Measurements from ENCODE around the gene EPHB1. TPM values are rescaled to one million over a fixed set of nuclear protein-coding genes. Genes with fewer than 3 reads are reported as not detected.

EPHB1 gene
- total RNA-seq, 8 experiments from 2014 or later = 0.31 to 21.1 (median 13.7) TPM; not detected in 1

DNA sequence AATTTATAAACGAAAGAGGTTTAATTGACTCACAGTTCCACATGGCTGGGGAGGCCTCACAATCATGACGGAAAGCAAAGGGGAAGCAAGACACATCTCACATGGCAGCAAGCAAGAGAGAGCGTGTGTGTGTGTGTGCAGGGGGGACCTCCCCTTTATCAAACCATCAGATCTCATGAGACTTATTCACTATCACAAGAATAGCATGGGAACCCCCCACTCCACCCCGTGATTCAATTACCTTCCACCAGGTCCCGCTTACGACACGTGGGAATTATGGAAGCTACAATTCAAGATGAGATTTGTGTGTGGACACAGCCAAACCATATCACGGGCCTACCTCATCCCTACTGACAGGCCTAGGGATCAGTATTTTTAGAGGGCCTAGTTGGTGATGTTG, 3.1 kb upstream of the EPHB1 start:
- Histone ChIP-seq H3K27ac (no peak overlapping the region), H3K4me3 (no peak overlapping the region), H3K4me1 (replicated peaks in 1 of 2) (no peaks in the 10 kb centered on the region)
- no peak for ATAC-seq (replicated peaks in 6 of 8)
- in situ Hi-C loops (cut with MboI; ENCODE audit: low pct_unique_long_range_greater_than_20kb in 2 of 9, low sequenced_read_pairs in 9 of 9, unreplicated experiment in 9 of 9) = loop anchor here in 5 of 9 experiments (10.0 to 25.0 kb wide), 4 partner anchors 670 to 1103 kb away; no protein-coding TSS in a partner anchor
- whole genome bisulfite sequencing, 10 experiments = 66 to 100% (median 98%) methylated on average over 1 to 7 of the region's 8 CpGs; no CpG with 5 or more reads in 4 of the 10 experiments

DNA sequence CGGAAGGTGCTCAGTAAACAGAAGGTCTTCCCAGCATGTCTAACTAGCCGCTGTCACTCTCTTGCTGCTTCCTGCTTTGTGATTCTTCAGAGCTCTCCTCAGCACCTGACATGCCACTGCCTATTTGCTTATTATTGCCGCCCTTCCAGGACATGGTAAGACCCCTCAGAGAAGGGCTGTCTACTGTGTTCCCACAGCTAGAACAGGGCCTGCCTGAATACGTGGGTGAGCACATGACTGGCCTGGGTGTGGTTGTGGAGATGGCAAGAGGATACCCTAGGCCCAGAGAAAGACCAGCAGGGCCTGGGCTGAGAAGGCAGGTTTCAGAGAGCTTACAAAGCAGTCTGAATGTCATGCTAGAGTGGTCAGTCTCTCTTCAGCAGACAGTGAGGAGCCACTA, 2.4 kb upstream of the EPHB1 start:
- H3K27ac ChIP-seq = no peak overlapping the region
- ATAC-seq (replicated peaks in 6 of 8) = no peak
- H3K4me1 ChIP-seq (replicated peaks in 1 of 2) = peaks cover under 1 to 6% of the 10 kb centered on the region in 2 donors
- WGBS, 10 experiments = 66 to 100% (median 80%) methylated on average over 1 to 3 of the region's 4 CpGs; no CpG with 5 or more reads in 3 of the 10 experiments
- in situ Hi-C loops (cut with MboI; ENCODE audit: low pct_unique_long_range_greater_than_20kb in 2 of 9, low sequenced_read_pairs in 9 of 9, unreplicated experiment in 9 of 9) = loop anchor here in 5 of 9 experiments (10.0 to 25.0 kb wide), 4 partner anchors 670 to 1102 kb away; no protein-coding TSS in a partner anchor
- H3K4me3 ChIP-seq = no peak overlapping the region

DNA sequence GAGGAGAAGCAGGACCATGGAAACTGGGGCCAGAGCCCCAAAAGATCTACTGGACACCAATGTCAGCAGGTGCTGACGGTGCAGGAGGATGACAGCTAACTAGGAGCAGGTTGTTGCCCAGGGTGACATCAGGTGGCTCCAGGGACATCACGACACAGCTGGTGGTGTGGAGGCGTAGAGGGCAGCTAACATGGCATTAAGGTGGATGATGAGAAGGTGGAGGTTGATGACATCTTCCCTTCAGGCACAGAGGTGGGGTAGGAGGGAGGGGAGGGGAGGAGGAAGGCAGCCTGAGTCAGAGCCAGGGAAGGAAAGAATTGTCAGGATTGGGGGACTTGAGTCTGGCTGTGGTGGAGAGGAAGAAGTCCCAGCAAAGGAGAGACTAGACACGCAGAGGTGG, 1.5 kb upstream of the EPHB1 start:
- WGBS, 10 experiments = 86 to 100% (median 95%) methylated on average over 2 to 3 of the region's 4 CpGs; no CpG with 5 or more reads in 6 of the 10 experiments
- H3K4me3 ChIP-seq = no peak overlapping the region
- H3K27ac ChIP-seq = no peak overlapping the region
- no peak for ATAC-seq (replicated peaks in 6 of 8)
- peaks cover 9 to 15% of the 10 kb centered on the region in 2 donors for H3K4me1 ChIP-seq (replicated peaks in 1 of 2)
- in situ Hi-C loops (cut with MboI; ENCODE audit: low pct_unique_long_range_greater_than_20kb in 2 of 9, low sequenced_read_pairs in 9 of 9, unreplicated experiment in 9 of 9) = loop anchor here in 5 of 9 experiments (10.0 to 25.0 kb wide), 4 partner anchors 669 to 1101 kb away; no protein-coding TSS in a partner anchor

DNA sequence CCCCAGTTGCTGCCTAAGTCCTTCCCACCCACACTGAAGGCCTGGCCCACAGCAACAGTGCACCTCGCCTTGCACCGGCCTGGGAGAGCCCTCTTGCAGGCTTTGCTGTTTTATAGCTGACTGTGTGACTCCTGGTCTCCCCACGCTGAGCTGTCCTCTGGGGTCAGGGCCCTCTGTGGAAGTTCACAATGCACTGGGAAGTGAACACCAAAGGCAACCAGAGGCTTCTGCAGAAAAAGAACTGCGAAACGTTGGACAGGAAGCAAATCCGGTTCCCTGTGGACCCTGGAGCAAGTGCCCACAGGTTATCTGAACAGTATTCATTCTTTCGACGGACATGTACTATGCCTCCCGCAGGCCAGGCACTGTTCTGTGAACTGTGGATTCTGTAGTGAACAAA, 737 bp upstream of the EPHB1 start:
- 15 to 90% (median 75%) methylated on average over 2 to 8 of the region's 9 CpGs; no CpG with 5 or more reads in 3 of the 10 experiments for WGBS, 10 experiments
- ATAC-seq (replicated peaks in 6 of 8) = no peak
- H3K27ac ChIP-seq = no peak overlapping the region
- H3K4me1 ChIP-seq (replicated peaks in 1 of 2) = peaks cover 16 to 20% of the 10 kb centered on the region in 2 donors
- H3K4me3 ChIP-seq = no peak overlapping the region
- in situ Hi-C loops (cut with MboI; ENCODE audit: low pct_unique_long_range_greater_than_20kb in 2 of 9, low sequenced_read_pairs in 9 of 9, unreplicated experiment in 9 of 9) = loop anchor here in 5 of 9 experiments (10.0 to 25.0 kb wide), 4 partner anchors 668 to 1100 kb away; no protein-coding TSS in a partner anchor

DNA sequence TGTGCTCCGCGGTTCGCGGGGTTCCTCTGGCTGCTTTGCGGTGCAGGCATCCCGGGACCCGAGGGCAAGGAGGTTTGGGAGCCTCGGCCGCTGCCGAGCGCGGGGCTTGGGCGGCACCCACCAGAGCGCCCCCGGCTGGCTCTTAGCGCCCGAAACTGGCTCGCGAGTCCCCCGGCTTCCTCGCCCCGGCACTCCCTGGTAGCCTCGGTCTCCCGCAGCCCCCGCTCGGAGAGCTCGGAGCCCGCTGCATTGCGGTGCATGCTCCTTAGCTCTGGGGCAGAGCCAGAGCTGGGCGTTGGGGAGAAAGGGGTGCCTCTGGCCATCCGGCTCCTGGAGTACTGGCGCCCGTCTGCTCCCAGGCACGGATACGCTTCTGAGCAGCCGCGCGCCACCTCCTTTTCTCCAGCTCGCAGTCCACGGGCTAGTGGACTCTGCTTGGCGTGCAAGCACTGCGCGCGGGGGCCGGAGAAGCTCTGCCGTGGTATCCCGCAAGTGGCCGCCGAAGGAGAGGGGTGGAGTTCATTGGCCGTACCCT, 753 bp downstream of the EPHB1 start:
- ATAC-seq (replicated peaks in 6 of 8) = peak in 7 of 8 experiments; percentile 3 to 29 (median 17)
- in situ Hi-C loops (cut with MboI; ENCODE audit: low pct_unique_long_range_greater_than_20kb in 2 of 9, low sequenced_read_pairs in 9 of 9, unreplicated experiment in 9 of 9) = loop anchor here in 5 of 9 experiments (10.0 to 25.0 kb wide), 4 partner anchors 666 to 1099 kb away; no protein-coding TSS in a partner anchor
- WGBS, 10 experiments = 0 to 3% (median 0%) methylated on average over 1 to 12 of the region's 50 CpGs; no CpG with 5 or more reads in 4 of the 10 experiments
- H3K27ac ChIP-seq = peak overlapping the region in 1 of 2 donors; percentile 49
- peak overlapping the region; percentile 51 to 64 (median 61) for H3K4me3 ChIP-seq
- H3K4me1 ChIP-seq (replicated peaks in 1 of 2) = peaks cover 20% of the 10 kb centered on the region in 2 donors

DNA sequence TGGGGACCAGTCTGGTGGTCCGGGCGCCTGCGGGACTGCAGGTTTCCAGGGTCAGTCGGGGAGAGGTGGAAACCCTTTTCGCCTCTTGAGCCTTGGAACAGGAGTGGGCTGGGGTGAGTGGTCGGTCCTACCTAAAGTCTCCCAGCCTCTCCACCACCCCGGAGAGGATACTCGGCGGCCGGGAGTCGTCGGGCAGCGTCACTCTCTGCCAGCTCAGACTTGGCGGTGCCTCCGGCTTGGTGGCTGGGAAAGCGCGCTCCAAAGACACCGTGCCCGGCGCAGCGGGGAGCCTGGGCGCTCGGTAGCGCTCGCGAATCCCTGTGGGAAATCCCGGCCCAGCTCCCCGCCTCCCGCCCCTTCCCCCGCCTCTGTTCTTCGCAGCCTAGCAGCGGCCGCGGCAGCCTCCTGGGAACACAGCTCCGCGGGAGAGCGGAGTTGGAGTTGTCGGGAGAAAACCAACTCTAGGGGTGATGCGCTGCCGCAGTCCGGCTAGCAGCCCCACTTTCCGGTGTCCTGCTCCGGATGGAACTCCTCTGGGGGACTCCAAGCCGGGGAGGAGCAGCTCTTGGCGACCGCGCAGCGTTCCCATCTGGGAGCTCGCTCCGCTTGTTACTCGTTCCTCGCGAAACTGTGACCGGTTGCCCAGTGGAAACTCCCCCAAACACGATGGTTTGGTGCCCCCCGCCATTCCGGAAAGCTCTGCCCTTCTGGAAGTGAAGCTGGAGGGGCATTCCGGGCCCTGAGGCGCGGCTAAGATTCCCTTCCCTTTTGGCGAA, 1.4 kb downstream of the EPHB1 start:
- Histone ChIP-seq H3K27ac (peak overlapping the region in 1 of 2 donors; percentile 49), H3K4me1 (replicated peaks in 1 of 2) (peaks cover 20% of the 10 kb centered on the region in 2 donors), H3K4me3 (peak overlapping the region; percentile 51 to 64 (median 61))
- 0 to 3% (median 0%) methylated on average over 2 to 8 of the region's 61 CpGs; no CpG with 5 or more reads in 7 of the 10 experiments for WGBS, 10 experiments
- in situ Hi-C loops (cut with MboI; ENCODE audit: low pct_unique_long_range_greater_than_20kb in 2 of 9, low sequenced_read_pairs in 9 of 9, unreplicated experiment in 9 of 9) = loop anchor here in 5 of 9 experiments (10.0 to 25.0 kb wide), 4 partner anchors 666 to 1098 kb away; no protein-coding TSS in a partner anchor
- peak in 5 of 8 experiments; percentile 11 to 21 (median 18) for ATAC-seq (replicated peaks in 6 of 8)

DNA sequence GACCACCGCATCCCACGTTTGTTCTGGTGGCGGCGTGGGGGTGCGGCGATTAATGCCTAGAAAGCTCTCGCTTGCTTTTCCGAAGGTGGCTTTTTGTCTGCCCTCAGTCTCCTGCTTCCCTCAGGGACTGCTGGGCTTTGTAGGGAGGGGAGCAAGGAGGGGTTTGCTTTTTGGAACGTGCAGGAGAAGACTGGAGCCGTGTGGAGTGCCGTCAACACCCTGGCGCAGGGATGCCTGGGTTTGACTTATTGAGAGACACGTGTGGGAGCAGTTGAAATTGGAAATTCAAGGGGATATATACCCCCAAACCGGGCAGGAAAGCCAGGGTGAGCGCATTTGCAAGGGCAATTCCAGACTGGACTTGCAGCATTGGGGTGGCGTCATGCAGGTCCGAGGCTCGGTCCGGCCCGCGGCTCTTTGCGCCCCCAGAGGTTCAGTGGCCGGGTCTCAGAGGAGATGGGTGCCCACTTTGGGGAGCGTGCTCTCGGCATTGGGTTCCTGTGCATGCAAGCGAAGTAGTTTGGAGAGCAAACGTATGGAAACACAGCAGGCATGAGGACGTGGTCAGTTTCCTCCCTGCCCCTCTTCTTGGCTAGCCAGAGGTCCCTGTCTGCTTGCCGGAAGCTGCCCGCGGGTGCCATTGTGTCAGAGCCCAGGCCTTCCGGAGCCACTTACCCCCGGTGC, 2.1 kb downstream of the EPHB1 start:
- Histone ChIP-seq H3K27ac (peak overlapping the region in 1 of 2 donors; percentile 12), H3K4me1 (replicated peaks in 1 of 2) (peaks cover 20% of the 10 kb centered on the region in 2 donors), H3K4me3 (peak overlapping the region; percentile 51 to 64 (median 61))
- in situ Hi-C loops (cut with MboI; ENCODE audit: low pct_unique_long_range_greater_than_20kb in 2 of 9, low sequenced_read_pairs in 9 of 9, unreplicated experiment in 9 of 9) = loop anchor here in 5 of 9 experiments (10.0 to 25.0 kb wide), 4 partner anchors 665 to 1098 kb away; no protein-coding TSS in a partner anchor
- no peak for ATAC-seq (replicated peaks in 6 of 8)
- WGBS, 10 experiments = 0 to 40% (median 8%) methylated on average over 1 to 12 of the region's 33 CpGs; no CpG with 5 or more reads in 2 of the 10 experiments

DNA sequence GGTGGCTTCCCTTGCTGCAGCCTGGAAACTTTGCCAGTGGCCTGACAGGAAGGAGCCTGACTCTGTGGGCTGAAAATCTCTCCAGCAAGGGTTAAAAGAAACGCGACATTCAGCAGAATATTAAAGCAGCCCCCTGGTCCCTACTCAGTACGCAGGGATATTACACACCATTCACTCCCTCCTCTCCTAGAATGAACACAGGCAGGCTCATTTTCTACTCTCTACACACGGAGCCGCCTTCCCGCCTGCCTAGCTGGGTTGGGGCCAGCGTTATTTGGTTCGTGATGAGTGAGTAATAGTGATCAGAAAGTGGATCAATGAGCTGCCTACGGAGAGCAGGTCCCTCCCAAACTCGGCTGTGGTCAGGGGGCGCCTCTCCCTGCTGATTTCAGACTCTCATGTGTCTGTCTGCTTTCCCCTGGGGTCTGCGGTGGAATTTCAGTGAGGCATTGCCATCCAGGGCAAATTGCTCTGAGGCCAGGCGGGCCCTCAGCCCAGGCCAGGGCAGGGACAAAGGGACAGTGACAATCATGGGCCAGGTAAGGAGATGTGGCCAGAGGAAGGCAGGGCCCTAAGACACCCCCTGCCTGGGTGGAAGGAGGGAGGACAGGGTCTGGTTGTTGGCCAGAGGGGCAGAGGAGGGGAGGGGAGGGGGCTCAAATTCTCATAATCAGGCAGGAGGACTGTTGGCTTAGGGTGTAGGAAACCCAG, 2.8 kb downstream of the EPHB1 start:
- ATAC-seq (replicated peaks in 6 of 8) = no peak
- Histone ChIP-seq H3K27ac (peak overlapping the region in 1 of 2 donors; percentile 14), H3K4me1 (replicated peaks in 1 of 2) (peaks cover 21 to 24% of the 10 kb centered on the region in 2 donors), H3K4me3 (peak overlapping the region; percentile 51 to 64 (median 61))
- in situ Hi-C loops (cut with MboI; ENCODE audit: low pct_unique_long_range_greater_than_20kb in 2 of 9, low sequenced_read_pairs in 9 of 9, unreplicated experiment in 9 of 9) = loop anchor here in 5 of 9 experiments (10.0 to 25.0 kb wide), 4 partner anchors 664 to 1097 kb away; no protein-coding TSS in a partner anchor
- WGBS, 10 experiments = 7 to 51% (median 27%) methylated on average over 2 to 10 of the region's 13 CpGs; no CpG with 5 or more reads in 4 of the 10 experiments

DNA sequence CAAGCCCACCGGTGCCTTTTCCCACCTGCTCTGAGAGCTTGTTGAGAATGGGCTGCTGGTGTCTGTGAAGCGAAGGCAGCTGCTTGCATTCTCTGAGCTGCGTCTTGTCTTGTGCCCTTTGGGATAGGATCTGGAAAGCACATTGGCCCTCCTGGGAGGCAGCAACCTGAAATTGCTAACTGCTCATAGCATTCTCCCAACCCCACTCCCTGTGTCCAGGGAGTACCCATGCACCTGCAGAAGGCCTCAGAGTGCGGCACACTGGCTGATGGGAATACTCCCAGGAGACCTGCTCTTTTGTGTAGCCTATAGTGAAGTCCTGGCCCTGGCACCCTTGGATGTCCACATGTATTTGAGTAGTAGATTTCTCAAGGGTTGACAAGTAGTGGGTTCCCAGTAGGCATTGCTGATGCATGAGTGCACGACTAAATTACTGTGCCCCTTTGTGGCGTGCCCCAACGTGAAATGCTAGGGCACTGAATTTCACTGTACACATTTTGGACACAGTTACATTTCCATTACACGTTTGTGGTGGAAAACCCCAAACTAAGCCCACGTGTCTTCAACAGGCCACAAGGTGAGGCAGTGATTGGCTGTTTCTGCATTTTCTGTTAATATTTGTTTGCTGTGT, 3.7 kb downstream of the EPHB1 start:
- peaks cover 25% of the 10 kb centered on the region in 2 donors for H3K4me1 ChIP-seq (replicated peaks in 1 of 2)
- ATAC-seq (replicated peaks in 6 of 8) = no peak
- in situ Hi-C loops (cut with MboI; ENCODE audit: low pct_unique_long_range_greater_than_20kb in 2 of 9, low sequenced_read_pairs in 9 of 9, unreplicated experiment in 9 of 9) = loop anchor here in 5 of 9 experiments (10.0 to 25.0 kb wide), 4 partner anchors 664 to 1096 kb away; no protein-coding TSS in a partner anchor
- WGBS, 10 experiments = 0 to 100% (median 50%) methylated on average over 2 to 6 of the region's 9 CpGs; no CpG with 5 or more reads in 3 of the 10 experiments
- no peak overlapping the region for H3K27ac ChIP-seq
- peak overlapping the region in 2 of 5 donors; percentile 53 to 61 for H3K4me3 ChIP-seq

DNA sequence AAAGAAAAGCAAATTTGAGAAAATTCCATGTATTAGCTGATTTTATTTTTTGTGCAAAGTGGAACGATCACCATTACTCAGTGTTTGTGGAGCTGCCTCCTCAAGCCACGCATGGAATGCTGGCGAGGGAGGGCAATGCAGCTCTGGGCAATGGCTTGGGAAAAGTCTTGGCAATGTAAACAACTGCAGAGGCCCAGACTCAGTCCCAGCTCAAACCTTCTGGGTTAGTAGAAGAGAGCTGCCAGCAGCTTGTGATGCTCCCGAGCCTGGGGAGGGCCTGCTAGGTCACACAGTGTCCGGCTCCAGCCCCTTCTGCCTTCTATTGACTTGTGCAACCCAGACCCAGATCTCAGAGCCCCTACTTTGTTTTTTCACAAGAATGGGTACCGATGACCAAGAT, 4.3 kb downstream of the EPHB1 start:
- in situ Hi-C loops (cut with MboI; ENCODE audit: low pct_unique_long_range_greater_than_20kb in 2 of 9, low sequenced_read_pairs in 9 of 9, unreplicated experiment in 9 of 9) = loop anchor here in 5 of 9 experiments (10.0 to 25.0 kb wide), 4 partner anchors 663 to 1095 kb away; no protein-coding TSS in a partner anchor
- H3K27ac ChIP-seq = no peak overlapping the region
- ATAC-seq (replicated peaks in 6 of 8) = no peak
- H3K4me1 ChIP-seq (replicated peaks in 1 of 2) = peaks cover 25% of the 10 kb centered on the region in 2 donors
- no peak overlapping the region for H3K4me3 ChIP-seq
- 13 to 94% (median 79%) methylated on average over 1 to 6 of the region's 6 CpGs; no CpG with 5 or more reads in 2 of the 10 experiments for WGBS, 10 experiments

DNA sequence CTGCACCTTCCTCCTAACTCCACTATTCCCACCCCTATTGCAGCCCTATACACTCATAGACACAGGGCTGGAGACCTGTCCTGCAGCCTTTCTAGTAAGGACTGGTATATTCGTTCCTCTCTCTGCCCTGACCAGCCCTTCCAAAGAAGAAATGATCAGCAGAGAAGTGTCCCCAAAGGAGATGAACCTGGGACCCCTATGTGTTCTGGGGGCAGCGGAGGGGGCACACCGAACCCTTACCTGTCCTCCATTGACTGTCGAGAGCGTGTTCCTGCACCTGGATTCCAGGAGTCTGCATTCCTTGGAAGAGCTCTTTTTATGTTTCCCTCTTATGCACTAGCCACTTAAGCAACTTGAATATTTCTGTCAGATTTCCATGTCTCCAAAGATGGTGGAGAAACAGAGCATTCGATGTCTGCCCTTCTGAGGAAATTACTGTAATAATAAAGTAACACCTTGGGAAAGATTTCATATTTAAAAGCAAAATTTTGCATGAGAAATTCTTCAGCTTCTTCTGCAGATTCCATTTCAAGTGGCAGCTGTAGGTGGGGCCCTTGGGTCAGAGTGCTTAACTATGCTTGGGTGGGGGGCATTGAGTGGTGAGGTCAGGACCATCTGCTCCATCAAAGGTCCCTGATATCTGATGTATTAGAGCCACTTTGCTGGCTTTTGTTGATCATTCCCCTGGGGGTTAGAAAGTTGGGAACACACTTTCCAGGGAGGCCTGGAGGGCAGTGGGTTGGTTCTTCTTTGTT, 6.3 kb downstream of the EPHB1 start:
- Histone ChIP-seq H3K27ac (no peak overlapping the region), H3K4me1 (replicated peaks in 1 of 2) (peaks cover 25% of the 10 kb centered on the region in 2 donors), H3K4me3 (no peak overlapping the region)
- WGBS, 10 experiments = 40 to 100% (median 83%) methylated on average over 1 to 5 of the region's 6 CpGs; no CpG with 5 or more reads in 3 of the 10 experiments
- ATAC-seq (replicated peaks in 6 of 8) = no peak
- in situ Hi-C loops (cut with MboI; ENCODE audit: low pct_unique_long_range_greater_than_20kb in 2 of 9, low sequenced_read_pairs in 9 of 9, unreplicated experiment in 9 of 9) = loop anchor here in 1 of 9 experiments (25.0 kb wide), 1 partner anchor 711 kb away; no protein-coding TSS in a partner anchor

All from motor neuron (in vitro differentiated cells).